GM19438 (cell line): ENCODE data around the gene GOSR1.
"Not testable (repeated sequence)": the region's sequence is repeated elsewhere in the genome, so short reads cannot be mapped to it uniquely, and the experiment has no call there.

Source experiments
- ATAC-seq: cut with Tn5 transposase; IDR thresholded peaks from one replicate; pipeline ENCODE4 v1.9.1; 2021; ENCODE audit warnings: low read depth; ENCODE audit not compliant: unreplicated experiment

Gene GOSR1

DNA sequence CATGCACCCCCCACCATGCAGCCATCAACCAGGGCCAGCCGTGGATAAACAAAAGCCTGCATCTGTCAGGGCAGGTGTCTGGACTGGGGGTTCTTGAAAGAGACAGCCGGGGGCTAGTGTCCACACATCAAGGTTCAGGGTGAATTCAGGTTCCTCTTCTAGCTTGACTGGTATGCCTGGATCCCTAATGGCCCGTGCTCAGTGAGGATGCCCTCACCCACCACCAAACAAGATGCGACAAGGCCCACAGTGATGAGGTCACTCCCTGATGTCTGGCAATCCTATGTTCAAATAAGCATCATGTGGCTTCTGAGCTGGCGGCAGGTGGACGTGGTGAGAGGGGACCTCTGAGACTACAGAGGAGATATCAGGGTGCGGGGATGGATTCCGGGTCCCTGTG lies 64.6 kb downstream of the GOSR1 start:
- ATAC-seq = no peak

DNA sequence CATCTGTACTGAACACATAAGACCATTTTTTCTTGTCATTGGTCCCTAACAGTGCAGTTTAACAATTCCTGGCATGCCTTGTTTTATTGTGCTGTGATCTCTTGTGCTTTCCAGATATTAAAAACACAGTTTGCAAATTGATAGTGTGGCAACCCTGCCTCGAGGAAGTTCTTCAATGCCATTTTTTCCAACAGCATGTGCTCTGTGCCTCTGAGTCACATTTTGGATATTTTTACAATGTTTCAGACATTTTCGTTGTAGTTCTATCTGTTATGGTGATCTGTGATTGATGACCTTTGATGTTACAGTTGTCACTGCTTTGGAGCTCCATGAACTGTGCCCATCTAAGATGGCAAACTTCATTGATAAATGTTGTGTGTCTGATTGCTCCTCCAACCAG lies 66.2 kb downstream of the GOSR1 start:
- no peak for ATAC-seq

DNA sequence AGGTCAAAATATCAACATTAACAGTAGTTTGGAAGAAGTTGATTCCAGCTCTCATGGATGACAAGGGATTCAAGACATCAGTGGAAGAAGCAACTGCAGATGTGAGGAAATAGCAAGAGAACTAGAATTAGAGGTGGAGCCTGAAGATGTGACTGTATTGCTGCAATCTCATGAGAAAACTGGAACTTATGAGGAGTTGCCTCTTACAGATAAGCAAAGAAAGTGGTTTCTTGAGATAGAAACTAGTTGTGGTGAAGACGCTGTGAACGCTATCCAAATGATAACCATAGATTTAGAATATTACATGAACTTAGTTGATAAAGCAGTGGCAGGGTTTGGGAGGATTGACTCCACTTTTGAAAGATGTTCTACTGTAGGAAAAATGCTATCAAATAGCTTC lies 67.8 kb downstream of the GOSR1 start:
- ATAC-seq = no peak

DNA sequence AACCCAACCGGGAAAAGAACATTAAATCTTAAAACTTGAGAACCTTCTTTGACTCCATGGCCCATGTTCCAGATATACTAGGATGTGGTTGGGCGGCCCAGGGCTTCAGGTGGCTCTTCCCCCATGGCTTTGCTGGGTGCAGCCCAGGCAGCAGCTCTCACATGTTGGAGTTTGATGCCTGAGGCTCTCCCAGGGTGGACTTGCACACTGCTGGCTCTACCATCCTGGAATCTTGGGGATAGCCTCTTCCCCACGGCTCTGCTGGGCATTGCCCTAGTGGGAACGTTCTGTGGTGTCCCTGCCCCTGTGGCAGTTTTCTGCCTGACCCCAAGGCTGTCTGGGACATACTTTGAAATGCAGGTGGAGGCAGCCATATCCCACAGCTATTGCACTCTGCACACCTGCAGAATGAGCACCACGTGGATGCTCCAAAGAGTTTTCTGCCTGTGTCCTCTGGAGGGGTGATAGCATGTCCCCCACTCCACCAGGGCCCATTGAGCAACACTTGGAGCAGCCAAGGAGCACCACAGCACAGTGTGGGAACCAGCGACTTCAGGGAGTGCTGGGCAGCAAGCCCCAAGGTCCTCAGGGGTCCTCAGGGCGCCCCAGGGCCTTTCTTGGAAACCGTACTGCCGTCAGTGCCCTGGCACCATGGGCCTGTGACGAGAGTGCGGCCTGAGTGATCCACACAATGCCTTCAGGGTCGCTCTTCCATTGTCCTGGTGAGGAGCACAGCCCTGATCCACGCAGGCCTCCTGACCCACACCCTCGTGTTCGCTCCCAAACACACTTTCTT lies 70.8 kb downstream of the GOSR1 start:
- no peak for ATAC-seq

DNA sequence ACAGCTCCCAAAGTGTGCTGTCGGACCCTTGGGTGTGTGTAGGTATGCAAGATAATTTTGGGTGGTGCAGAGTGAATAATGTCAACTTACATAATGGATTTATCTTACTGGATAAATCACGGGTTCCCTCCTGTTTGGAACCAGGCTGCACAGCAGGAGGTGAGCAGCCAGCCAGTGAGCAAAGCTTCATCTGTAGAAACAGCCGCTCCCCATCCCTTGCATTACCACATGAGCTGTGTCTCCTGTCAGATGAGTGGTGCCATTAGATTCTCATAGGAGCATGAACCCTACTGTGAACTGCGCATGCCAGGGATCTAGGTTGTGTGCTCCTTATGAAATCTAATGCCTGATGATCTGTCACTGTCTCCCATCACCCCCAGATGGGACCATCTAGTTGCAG lies 72.0 kb downstream of the GOSR1 start:
- ATAC-seq = not testable (repeated sequence)

DNA sequence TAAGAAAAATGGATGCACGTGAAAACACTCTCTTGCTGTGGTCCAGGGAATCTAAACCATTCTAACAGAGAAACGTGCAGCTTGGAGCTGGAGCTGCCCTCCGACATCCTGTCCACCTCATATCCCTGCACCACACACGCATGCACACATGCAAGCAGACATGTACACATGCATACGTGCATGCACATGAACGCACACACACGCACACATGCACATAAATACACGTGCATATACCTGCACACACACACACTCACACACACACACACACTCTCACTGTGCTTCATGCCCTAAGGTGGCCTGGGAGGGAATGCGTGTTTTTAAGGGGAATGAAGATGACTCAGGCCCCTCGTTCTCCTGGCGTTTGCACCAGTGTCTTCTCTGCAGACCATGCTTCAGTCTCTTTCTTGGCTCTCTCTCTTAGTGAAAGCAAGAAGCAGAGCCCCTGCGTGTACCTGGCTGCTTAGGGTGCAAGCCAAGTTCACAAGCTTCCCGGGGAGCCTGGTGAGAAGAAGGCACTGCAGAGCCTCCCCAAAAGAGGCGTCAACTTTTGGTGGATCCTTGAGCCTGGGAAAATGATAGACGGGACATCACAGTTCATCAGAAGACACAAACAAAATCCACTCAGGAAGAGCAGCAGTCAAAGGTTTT lies 72.8 kb downstream of the GOSR1 start:
- ATAC-seq = no peak

DNA sequence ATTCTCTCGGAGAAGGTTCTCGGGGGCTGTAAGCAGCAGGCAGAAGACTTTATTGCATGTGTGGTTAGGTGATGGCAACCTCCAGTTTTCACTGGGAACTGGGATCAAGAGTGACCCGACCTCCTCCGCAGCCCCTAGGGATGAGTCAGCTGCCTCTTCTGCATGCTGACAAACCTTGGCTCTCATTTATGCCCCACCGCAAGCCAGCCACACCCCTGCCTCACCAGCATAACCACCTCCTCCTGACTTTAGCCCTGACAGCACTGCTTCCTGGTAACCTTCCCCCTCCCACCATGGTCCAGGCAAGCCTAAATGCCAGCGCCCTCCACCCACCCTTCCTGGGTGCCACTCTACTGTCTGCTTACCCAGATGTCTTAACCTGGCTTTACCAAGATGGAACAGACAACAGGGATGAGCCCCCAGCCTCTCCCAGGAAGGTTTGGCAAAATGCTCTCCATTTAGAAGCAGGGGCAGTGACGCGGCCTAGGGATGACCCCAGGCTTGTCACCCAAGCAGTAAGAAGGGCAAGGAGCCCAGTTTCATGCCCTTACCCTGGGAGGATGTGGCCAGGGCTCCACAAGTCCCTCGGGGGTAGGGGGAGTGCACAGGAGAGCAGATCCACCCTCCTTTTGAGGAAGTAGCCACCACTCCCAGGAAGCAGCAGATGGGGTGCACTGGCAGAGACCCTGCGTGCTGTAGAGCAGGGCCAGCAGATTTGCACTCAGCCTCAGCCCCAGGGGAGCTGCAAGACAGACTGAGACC lies 73.5 kb downstream of the GOSR1 start:
- ATAC-seq = peak; percentile 91

DNA sequence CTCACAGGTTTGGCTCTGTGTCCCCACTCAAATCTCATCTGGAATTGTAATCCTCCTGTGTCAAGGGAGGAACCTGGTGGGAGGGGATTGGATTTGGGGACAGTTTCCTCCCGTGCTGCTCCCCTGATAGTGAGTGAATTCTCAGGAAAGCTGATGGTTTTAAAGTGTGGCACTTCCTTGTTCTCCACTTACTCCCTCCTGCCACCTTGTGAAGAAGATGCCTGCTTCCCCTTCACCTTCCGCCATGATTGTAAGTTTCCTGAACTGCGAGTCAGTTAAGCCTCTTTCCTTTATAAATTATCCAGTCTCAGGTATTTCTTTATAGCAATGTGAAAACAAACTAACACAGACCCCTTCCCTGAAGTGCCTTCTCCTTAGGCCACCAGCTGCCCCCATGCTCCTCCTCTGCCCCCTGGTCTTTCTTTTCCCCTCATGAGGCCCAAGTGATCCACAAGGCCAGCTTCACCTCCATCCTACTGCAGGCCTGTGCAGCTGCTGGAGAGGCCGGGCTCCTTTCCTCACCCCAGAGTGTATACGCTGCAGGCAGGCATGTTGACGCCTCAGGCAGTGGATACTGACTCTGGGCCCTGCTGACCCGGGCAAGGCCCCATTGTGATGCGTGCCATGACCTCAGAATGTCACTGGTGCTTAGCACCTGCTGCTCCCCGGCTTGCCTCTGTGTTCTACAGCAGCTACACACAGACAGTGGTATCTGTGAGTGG lies 74.2 kb downstream of the GOSR1 start:
- not testable (repeated sequence) for ATAC-seq

DNA sequence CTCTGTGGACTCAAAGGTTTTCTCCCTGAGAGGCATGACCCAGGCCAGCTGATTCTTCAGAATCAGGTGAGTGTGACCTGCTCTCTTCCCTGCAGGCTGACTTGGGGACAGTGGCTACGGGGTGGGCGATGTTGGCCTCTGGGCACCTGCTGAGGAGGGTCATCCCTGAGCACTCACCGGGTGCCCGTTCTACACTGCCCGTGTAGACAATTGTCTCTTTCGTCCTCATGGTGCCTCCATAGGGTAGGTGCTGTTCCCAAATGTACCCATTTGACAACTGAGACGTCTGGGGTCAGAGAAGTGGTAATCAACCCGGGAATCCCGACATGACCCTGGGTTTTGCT lies 74.8 kb downstream of the GOSR1 start:
- ATAC-seq = no peak

DNA sequence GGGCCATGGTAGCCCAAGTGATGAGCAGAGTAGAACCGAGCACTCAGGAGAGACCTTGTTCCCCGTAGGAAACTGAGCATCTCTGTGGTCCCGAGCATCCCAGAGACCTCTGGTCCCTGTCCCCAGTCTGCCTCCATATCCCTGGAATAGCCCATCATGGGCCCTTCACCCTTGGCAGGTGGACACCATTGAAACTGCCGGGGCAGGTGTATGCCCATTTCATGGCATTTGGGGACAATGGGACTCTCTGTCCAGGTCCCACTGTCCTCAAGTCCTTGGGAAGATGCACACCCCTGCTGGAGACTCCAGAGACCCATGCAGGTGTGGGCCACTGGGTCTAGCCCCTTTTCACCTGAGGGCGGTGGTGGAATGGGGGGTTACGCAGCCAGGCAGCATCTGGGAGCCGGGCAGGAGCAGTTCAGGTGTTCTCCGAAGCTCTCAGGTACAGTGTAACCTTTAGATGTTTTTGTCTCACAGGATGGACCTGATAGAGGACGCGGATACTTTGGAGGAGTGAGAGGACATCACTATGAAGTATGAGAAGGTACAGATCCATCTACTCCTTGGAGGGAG lies 75.9 kb downstream of the GOSR1 start:
- ATAC-seq = no peak

DNA sequence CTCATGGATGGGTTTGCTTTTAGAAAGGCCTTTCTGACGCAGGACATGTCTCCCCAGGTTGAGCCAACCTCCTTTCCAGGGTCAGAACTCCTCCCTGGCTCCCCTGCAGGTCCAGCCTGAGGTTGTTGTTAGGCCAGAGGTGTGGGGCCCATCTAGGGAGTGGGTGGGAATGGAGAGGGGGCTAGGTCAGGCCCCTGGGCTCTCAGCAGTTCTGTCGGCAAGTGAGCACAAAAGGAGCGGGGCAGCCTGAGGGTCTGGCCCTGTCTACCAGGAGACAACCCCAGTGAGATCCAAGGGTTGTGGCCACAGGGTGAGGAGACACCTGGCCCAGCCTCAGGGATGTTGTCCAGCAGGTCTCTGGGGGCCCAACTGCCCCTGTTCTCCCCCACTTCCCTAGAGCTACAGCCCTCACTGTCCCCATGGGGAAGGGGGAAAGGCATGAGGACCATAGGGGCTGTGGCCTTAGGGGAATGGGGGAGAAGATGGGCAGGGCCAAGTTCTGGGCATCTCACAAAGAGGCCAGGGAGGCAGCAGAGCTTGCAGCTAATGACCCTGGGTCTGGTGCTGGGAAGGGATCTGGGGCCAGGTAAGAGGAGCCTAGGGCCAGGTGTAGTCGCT lies 76.7 kb downstream of the GOSR1 start:
- not testable (repeated sequence) for ATAC-seq

DNA sequence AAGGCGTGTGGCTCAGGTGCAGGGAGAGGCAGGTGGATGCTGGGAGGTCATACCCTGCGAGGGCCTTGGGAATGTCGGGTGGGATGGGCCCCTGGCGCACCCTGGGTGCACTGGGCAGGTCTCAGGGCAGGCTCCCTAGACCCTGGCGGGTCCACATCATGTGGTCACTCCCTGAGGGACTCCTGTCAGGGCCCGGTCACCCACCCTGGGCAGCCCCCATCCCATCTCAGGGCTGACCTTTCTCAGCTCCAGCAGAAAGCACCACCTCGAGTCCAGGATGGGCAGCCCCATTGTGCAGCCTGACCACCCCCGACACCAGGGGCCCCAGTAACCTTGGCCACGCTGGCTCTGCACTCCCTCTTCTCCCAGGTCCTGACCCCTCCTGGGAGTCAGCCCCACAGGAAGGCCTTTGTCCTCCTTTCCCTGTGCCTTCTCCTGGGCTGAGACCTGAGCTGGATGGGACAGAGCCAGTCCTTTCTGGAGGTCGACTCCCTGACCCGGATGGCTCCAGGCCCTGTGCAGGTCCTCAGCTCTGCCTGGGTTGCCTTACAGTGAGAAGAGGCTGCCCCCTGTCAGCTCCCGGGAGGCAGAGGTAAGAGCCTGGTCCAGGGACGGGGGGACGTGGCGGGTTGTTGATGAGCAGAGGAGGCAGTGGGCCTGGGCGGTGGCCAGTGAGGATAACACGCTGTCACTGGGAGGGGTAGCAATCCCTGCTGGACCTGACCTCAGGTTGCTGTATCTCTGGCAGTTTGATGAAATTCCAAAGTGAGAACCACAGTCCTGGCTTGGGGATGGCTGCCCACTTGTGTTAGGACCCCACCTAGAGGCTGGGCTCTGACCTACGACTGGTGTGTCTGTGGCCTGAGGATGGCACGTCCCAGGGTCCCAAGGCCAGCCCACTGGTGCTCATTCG lies 77.9 kb downstream of the GOSR1 start:
- no peak for ATAC-seq

DNA sequence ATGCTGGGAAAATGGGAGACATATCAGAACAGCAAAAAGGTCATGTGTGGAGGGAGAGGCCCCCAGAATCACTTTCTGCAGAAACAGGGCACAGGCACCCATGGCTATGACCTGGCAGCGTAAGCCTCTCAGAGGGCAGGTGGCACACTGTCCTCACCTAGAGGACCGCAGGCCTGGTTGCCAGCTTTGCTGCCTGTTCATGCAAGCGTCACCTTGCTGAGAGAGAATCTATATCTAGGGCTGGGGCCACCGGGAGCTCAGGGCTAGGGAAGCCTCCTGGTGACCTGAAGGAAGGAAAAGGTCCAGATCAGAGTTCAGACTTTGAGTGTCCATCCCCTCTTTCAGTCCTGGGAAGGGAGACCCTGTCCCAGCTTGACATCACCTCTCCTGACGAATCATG lies 78.7 kb downstream of the GOSR1 start:
- no peak for ATAC-seq

DNA sequence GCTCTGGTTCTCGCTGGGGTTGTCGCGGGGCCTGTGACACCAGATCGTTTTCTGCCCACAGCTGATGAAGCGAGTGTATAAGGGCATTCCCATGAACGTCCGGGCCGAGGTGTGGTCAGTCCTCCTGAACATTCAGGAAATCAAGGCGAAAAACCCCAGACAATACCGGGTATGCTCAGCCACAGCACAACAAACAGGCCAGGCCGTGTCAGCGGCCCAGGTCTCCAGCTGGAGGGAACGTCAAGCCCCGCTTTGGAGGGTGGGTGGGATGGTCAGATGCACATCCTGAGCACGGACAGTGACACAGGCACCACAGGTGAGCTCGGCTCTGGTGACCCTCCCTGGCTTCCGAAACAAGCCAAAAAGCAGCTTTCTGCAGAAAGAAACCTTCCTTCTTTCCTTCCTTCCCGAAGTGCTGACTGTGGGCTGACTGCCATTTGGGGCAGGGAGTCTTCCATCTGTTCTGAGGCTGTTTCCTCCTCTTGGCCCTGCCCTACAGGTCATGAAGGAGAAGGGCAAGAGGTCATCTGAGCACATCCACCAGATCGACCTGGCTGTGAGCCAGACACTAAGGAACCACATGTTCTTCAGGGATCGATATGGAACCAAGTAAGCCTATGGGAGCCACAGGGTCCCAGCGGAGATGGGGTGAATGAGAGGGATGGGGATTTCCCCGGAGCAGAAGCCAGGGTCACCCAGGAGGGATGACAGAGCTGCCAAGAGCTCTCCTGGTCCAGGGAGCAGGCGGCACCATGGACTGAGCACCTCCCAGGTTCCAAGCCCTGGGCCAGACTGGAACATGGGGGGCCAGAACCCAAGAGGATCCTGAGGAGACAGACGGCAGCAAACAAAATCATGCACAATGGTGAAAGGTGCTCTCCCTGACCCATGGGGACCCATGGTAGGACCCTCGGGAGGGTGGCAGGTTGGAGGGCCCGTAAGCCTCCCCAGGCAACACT lies 79.4 kb downstream of the GOSR1 start:
- no peak for ATAC-seq

DNA sequence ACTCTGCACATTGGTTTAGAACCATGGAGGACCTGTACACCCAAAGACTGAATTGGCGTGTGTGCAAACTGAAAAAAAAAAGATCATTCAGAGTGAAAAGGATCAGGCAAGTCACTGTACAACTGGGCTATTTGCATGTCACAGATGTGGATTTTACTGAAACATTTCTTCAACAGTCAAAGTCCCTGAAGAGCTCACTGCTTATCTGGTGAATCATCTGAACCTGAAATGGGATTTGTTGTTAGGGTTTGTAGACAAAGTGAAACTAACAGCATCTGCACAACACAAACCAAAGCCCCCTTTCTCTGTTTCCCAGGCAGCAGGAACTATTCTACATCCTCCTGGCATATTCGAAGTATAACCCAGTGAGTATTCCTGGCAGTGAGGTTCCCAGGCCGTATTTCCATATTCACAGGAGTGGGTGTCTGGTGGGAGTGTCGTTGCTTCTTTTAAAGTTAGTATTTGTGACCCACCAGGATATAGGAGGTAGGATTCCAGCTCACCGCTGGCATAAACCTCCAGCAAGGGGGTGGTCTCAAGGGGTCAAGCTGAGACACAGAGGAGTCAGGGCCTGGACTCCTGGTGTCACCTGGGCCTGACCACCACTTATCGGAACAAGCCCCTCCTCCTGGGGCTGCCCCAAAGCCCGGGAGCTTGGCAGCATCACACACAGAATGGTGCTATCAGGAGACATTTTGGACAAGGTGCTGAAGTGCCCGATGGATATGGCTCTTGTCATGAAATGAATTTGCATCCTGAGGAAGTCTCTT lies 80.9 kb downstream of the GOSR1 start:
- no peak for ATAC-seq

DNA sequence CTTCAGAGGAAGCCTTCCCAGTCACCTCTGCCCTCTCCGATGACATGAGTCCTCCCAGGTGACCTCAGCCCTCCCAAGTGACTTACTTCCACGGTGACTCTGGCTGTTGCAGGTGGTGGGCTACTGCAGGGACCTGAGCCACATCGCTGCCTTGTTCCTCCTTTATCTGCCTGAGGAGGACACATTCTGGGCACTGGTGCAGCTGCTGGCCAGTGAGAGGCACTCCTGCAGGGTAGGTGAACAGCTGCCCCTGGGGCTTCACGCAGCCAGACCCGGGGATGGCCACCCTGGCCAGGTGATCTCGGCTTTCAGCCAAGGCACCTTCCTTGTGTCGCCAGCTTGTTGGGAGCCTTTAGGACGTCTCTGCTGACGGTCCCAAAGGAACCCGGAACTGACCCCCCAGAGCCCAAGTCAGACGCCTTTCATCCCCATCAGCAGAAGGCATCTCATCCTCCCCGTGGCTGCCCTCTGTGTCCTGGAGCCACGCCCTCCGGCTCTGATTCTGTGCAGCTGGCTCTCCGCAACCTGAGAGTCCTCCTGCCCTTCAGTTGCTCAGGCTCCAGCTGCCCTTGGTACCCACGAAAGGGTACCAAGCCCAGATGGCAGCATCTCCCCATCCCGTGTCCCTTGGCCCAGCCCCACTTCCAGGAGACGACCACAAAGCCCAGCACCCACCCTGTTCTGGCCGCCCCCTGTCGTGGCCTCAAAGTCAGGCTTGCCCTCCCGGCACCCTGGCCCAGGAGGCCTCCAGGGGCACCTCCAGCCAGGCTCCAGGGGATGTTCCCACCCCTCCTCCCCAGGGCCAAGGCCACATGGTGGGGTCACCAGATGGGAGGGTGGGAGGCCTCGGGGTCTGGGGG lies 81.7 kb downstream of the GOSR1 start:
- no peak for ATAC-seq
